Stimulated activated CD4-positive, alpha-beta T cell treated with anti-CD3 and anti-CD28 coated beads, Interleukin-12 subunit alpha, Interleukin-12 subunit beta, amount 100 ng/mL, for 4 hours (primary cell): Measurements from ENCODE around the gene VENTX.

ENCODE experiments used
- DNase-seq: peaks from one replicate; pipeline ENCODE4 v3.0.0-alpha.2; 2020

Gene VENTX

GRCh38 chr10:133237588-133238465, at the start of gene VENTX:
TSS of gene VENTX (plus strand) at chr10:133237855. CDS start at chr10:133237915, 60 bp downstream.
- no peak for DNase-seq

- DNase-seq: no peak
Measured at GRCh38 chr10:133187906-133188681, 49.6 kb upstream of the VENTX start.

GRCh38 chr10:133189256-133189655, 48.4 kb upstream of the VENTX start:
- DNase-seq: no peak

GRCh38 chr10:133189726-133190125, 47.9 kb upstream of the VENTX start:
- no peak for DNase-seq

- DNase-seq: no peak
Measured at GRCh38 chr10:133190225-133190624, 47.4 kb upstream of the VENTX start.

GRCh38 chr10:133191651-133192050, 46.0 kb upstream of the VENTX start:
- DNase-seq: no peak

GRCh38 chr10:133194151-133194550, 43.5 kb upstream of the VENTX start:
- no peak for DNase-seq

GRCh38 chr10:133195096-133195495, 42.6 kb upstream of the VENTX start:
- no peak for DNase-seq

GRCh38 chr10:133195611-133196010, 42.0 kb upstream of the VENTX start:
- no peak for DNase-seq

- no peak for DNase-seq
Measured at GRCh38 chr10:133196221-133196915, 41.3 kb upstream of the VENTX start.

GRCh38 chr10:133196936-133197758, 40.5 kb upstream of the VENTX start:
- DNase-seq: no peak

- DNase-seq: no peak
Measured at GRCh38 chr10:133197786-133198185, 39.9 kb upstream of the VENTX start.

GRCh38 chr10:133198206-133198605, 39.4 kb upstream of the VENTX start:
- no peak for DNase-seq

- no peak for DNase-seq
Measured at GRCh38 chr10:133198621-133199487, 38.8 kb upstream of the VENTX start.

- no peak for DNase-seq
Measured at GRCh38 chr10:133199488-133199885, 38.2 kb upstream of the VENTX start.

- DNase-seq: no peak
Measured at GRCh38 chr10:133199992-133200611, 37.6 kb upstream of the VENTX start.

- no peak for DNase-seq
Measured at GRCh38 chr10:133200621-133201031, 37.0 kb upstream of the VENTX start.

GRCh38 chr10:133201151-133201947, 36.3 kb upstream of the VENTX start:
- DNase-seq: no peak

- no peak for DNase-seq
Measured at GRCh38 chr10:133201948-133202725, 35.5 kb upstream of the VENTX start.
